AG20443 (cell line): ENCODE measurements around the gene TMEM154.

ENCODE experiments used
- DNase-seq: peaks from one replicate; pipeline ENCODE4 v3.0.0; 2012; ENCODE audit warnings: low spot score, mixed read lengths

The TMEM154 gene

GRCh38 chr4:152693871-152694270 is 14.1 kb upstream of the TMEM154 start:
- no peak for DNase-seq

GRCh38 chr4:152691761-152692160 is 12.0 kb upstream of the TMEM154 start:
- no peak for DNase-seq

GRCh38 chr4:152690706-152691651 is 11.2 kb upstream of the TMEM154 start:
- DNase-seq, result no peak

GRCh38 chr4:152689615-152690501 is 10.1 kb upstream of the TMEM154 start:
- no peak for DNase-seq

GRCh38 chr4:152687974-152688599 is 8.3 kb upstream of the TMEM154 start:
- DNase-seq, result no peak

- DNase-seq, result no peak
These were observed 6.7 kb upstream of the TMEM154 start for GRCh38 chr4:152686452-152687013.

- DNase-seq, result no peak
These were observed 4.8 kb upstream of the TMEM154 start for GRCh38 chr4:152684587-152684986.

- no peak for DNase-seq
These were observed 4.2 kb upstream of the TMEM154 start for GRCh38 chr4:152684007-152684406.

- DNase-seq, result no peak
These were observed 2.5 kb upstream of the TMEM154 start for GRCh38 chr4:152682143-152682941.

GRCh38 chr4:152680988-152681603 is 1.3 kb upstream of the TMEM154 start:
- DNase-seq, result peak; percentile 44

- no peak for DNase-seq
These were observed 956 bp downstream of the TMEM154 start for GRCh38 chr4:152678841-152679240.

GRCh38 chr4:152677117-152677516 is 2.7 kb downstream of the TMEM154 start:
- no peak for DNase-seq

- no peak for DNase-seq
These were observed 3.5 kb downstream of the TMEM154 start for GRCh38 chr4:152676052-152676854.

- no peak for DNase-seq
These were observed 5.4 kb downstream of the TMEM154 start for GRCh38 chr4:152674359-152674758.

- no peak for DNase-seq
These were observed 6.3 kb downstream of the TMEM154 start for GRCh38 chr4:152673489-152673888.

- DNase-seq, result no peak
These were observed 7.3 kb downstream of the TMEM154 start for GRCh38 chr4:152672206-152673092.

- no peak for DNase-seq
These were observed 11.3 kb downstream of the TMEM154 start for GRCh38 chr4:152668338-152668964.

- DNase-seq, result no peak
These were observed 12.0 kb downstream of the TMEM154 start for GRCh38 chr4:152667781-152668180.
